Skeletal muscle satellite cell (primary cell): Measurements from ENCODE around the gene CDK5R2. TPM values are rescaled to one million over a fixed set of nuclear protein-coding genes. Genes with fewer than 3 reads are reported as not detected.
"Not testable (repeated sequence)": the region's sequence is repeated elsewhere in the genome, so short reads cannot be mapped to it uniquely, and the experiment has no call there.

ENCODE experiments used
- H3K27me3 ChIP-seq: 2 replicates; pipeline ENCODE4 v1.7.0; 2013; ENCODE audit warnings: low read length; ENCODE audit not compliant: control insufficient read depth, insufficient read depth
- H3K36me3 ChIP-seq: 2 replicates; pipeline ENCODE4 v1.7.0; 2013; ENCODE audit warnings: mild to moderate bottlenecking, control low read depth, low read length; ENCODE audit not compliant: insufficient read depth
- H3K4me1 ChIP-seq: 2 replicates; pipeline ENCODE4 v1.7.0; 2013; ENCODE audit warnings: low read length; ENCODE audit not compliant: control insufficient read depth, insufficient read depth
- H3K4me2 ChIP-seq: 2 replicates; pipeline ENCODE4 v1.7.0; 2013; ENCODE audit warnings: mild to moderate bottlenecking, low read length
- H3K4me3 ChIP-seq: 2 replicates; pipeline ENCODE4 v1.7.0; 2013; ENCODE audit warnings: low read length
- H3K9ac ChIP-seq: 2 replicates; pipeline ENCODE4 v1.7.0; 2013; ENCODE audit warnings: mild to moderate bottlenecking, low read depth, low read length, moderate library complexity
- H3K9me3 ChIP-seq: replicated peaks from 2 replicates; pipeline ENCODE4 v1.7.0; 2013; ENCODE audit warnings: mild to moderate bottlenecking, control low read depth, low read length
- total RNA-seq: library from RNA; depleted of rRNA; stranded (reverse); fragments of >200 nt; gene quantifications from 2 replicates; pipeline ENCODE4 v1.2.3, GENCODE V29; 2012; rRNA removed

CDK5R2 gene
- total RNA-seq: 0.22 TPM in 1 of 2 replicates, not detected in the other

GRCh38 chr2:218959141-218959731 lies at the start of gene CDK5R2:
TSS of gene CDK5R2 (plus strand) at chr2:218959666. CDS start at chr2:218959821, 155 bp downstream.
- H3K27me3 ChIP-seq: peaks cover 91% of the 10 kb centered on the region
- peaks cover 19% of the 10 kb centered on the region for H3K4me1 ChIP-seq
- peak within 1 kb of the TSS; percentile 66 for H3K4me3 ChIP-seq
- H3K36me3 ChIP-seq: no peaks in the 10 kb centered on the region
- peak within 1 kb of the TSS; percentile 79 for H3K4me2 ChIP-seq
- no peaks in the 10 kb centered on the region for H3K9me3 ChIP-seq
- H3K9ac ChIP-seq: no peak within 1 kb of the TSS

GRCh38 chr2:218910741-218911140 lies 48.7 kb upstream of the CDK5R2 start:
- Histone ChIP-seq H3K9ac (no peak overlapping the region), H3K9me3 (no peaks in the 10 kb centered on the region), H3K27me3 (peaks cover 26% of the 10 kb centered on the region), H3K4me1 (peaks cover 13% of the 10 kb centered on the region), H3K4me3 (no peak overlapping the region), H3K36me3 (no peaks in the 10 kb centered on the region), H3K4me2 (no peak overlapping the region)

GRCh38 chr2:218920504-218920903 lies 39.0 kb upstream of the CDK5R2 start:
- H3K27me3 ChIP-seq: peaks cover 40% of the 10 kb centered on the region
- no peaks in the 10 kb centered on the region for H3K36me3 ChIP-seq
- no peak overlapping the region for H3K4me3 ChIP-seq
- no peak overlapping the region for H3K9ac ChIP-seq
- no peak overlapping the region for H3K4me2 ChIP-seq
- no peaks in the 10 kb centered on the region for H3K9me3 ChIP-seq
- no peaks in the 10 kb centered on the region for H3K4me1 ChIP-seq

GRCh38 chr2:218924757-218925156 lies 34.7 kb upstream of the CDK5R2 start:
- H3K9ac ChIP-seq: no peak overlapping the region
- H3K4me1 ChIP-seq: no peaks in the 10 kb centered on the region
- H3K4me2 ChIP-seq: no peak overlapping the region
- H3K4me3 ChIP-seq: no peak overlapping the region
- no peaks in the 10 kb centered on the region for H3K36me3 ChIP-seq
- peaks cover 57% of the 10 kb centered on the region for H3K27me3 ChIP-seq
- H3K9me3 ChIP-seq: no peaks in the 10 kb centered on the region

DNA sequence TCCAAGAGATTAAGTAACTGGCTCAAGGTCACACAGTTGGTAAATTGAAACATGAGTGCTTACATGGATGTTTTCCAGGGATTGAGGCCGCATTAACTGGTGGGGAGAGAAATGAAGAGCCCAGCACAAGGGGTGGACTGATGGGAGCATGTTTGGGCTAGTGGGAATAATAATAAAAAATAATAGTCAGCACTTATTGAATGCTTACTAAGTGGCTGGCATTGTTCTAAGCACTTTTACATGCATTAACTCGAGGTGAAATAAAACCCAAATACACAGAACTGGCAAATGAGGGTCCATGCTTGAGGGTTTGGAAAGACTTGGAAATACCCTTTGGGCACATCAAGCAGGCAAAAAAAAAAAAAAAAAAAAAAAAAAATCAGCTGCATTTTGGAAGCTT lies 34.0 kb upstream of the CDK5R2 start:
- Histone ChIP-seq H3K27me3 (peaks cover 52% of the 10 kb centered on the region), H3K36me3 (no peaks in the 10 kb centered on the region), H3K4me3 (no peak overlapping the region), H3K9me3 (no peaks in the 10 kb centered on the region), H3K4me1 (no peaks in the 10 kb centered on the region), H3K4me2 (no peak overlapping the region), H3K9ac (no peak overlapping the region)

DNA sequence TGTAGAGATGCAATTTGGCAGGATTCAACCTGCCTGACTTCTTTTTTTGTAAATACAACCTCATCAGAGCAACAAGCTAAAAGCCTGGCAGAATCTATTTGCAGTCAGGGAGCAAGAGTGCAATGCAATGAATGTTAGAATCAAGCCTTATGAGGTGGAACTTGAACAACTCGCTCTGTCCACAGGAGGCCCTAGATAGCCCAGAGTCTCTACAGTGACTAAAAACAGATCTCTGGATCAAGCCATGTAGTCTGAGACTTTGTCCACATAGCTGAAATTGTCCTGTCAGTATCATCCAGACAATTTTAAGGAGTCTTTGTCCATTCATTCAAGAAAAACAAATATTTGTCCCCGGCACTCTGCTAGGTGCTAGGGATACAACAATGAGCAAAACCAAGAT lies 32.0 kb upstream of the CDK5R2 start:
- no peak overlapping the region for H3K4me3 ChIP-seq
- H3K4me2 ChIP-seq: no peak overlapping the region
- no peak overlapping the region for H3K9ac ChIP-seq
- no peaks in the 10 kb centered on the region for H3K36me3 ChIP-seq
- H3K27me3 ChIP-seq: peaks cover 49% of the 10 kb centered on the region
- H3K9me3 ChIP-seq: no peaks in the 10 kb centered on the region
- no peaks in the 10 kb centered on the region for H3K4me1 ChIP-seq

- Histone ChIP-seq H3K9me3 (no peaks in the 10 kb centered on the region), H3K27me3 (peaks cover 53% of the 10 kb centered on the region), H3K4me2 (no peak overlapping the region), H3K4me3 (no peak overlapping the region), H3K9ac (no peak overlapping the region), H3K4me1 (no peaks in the 10 kb centered on the region), H3K36me3 (no peaks in the 10 kb centered on the region)
Measured at GRCh38 chr2:218927876-218928275, 31.6 kb upstream of the CDK5R2 start.

DNA sequence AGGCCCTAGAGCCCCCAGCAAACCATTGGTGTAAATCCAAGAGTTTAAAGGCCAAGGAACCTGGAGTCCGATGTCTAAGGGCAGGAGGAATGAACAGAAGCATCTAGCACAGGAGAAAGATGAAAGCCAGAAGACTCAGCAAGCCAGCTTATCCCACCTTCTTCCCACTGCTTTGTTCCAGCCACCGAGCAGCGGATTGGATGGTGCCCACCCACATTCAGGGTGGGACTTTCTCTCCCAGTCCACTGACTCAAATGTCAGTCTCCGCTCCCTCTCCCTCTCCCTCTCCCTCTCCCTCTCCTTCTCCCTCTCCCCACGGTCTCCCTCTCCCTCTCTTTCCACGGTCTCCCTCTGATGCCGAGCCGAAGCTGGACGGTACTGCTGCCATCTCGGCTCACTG lies 29.0 kb upstream of the CDK5R2 start:
- not testable (repeated sequence) for H3K4me2 ChIP-seq, H3K36me3 ChIP-seq, H3K4me1 ChIP-seq, H3K9ac ChIP-seq, H3K9me3 ChIP-seq, H3K4me3 ChIP-seq
- H3K27me3 ChIP-seq: peaks cover 46% of the 10 kb centered on the region

- peaks cover 48% of the 10 kb centered on the region for H3K27me3 ChIP-seq
- H3K9ac ChIP-seq, H3K4me2 ChIP-seq, H3K4me3 ChIP-seq, H3K36me3 ChIP-seq, H3K4me1 ChIP-seq, H3K9me3 ChIP-seq: not testable (repeated sequence)
Measured at GRCh38 chr2:218931751-218932150, 27.7 kb upstream of the CDK5R2 start.

- H3K4me1 ChIP-seq: no peaks in the 10 kb centered on the region
- no peak overlapping the region for H3K9ac ChIP-seq
- H3K36me3 ChIP-seq: no peaks in the 10 kb centered on the region
- H3K4me3 ChIP-seq: no peak overlapping the region
- peaks cover 60% of the 10 kb centered on the region for H3K27me3 ChIP-seq
- H3K9me3 ChIP-seq: no peaks in the 10 kb centered on the region
- H3K4me2 ChIP-seq: no peak overlapping the region
Measured at GRCh38 chr2:218944759-218945404, 14.6 kb upstream of the CDK5R2 start.

GRCh38 chr2:218946621-218947020 lies 12.8 kb upstream of the CDK5R2 start:
- no peaks in the 10 kb centered on the region for H3K36me3 ChIP-seq
- H3K27me3 ChIP-seq: peaks cover 56% of the 10 kb centered on the region
- no peak overlapping the region for H3K4me2 ChIP-seq
- H3K9ac ChIP-seq: no peak overlapping the region
- H3K9me3 ChIP-seq: no peaks in the 10 kb centered on the region
- H3K4me1 ChIP-seq: no peaks in the 10 kb centered on the region
- no peak overlapping the region for H3K4me3 ChIP-seq

- no peaks in the 10 kb centered on the region for H3K36me3 ChIP-seq
- no peaks in the 10 kb centered on the region for H3K9me3 ChIP-seq
- no peaks in the 10 kb centered on the region for H3K4me1 ChIP-seq
- H3K9ac ChIP-seq: no peak overlapping the region
- peaks cover 77% of the 10 kb centered on the region for H3K27me3 ChIP-seq
- no peak overlapping the region for H3K4me2 ChIP-seq
- no peak overlapping the region for H3K4me3 ChIP-seq
Measured at GRCh38 chr2:218952160-218952559, 7.3 kb upstream of the CDK5R2 start.
